PC-9 (cell line): ENCODE results near the gene CPHXL2.

Source experiments
- CTCF ChIP-seq: fragments of 200-600 bp; sonication (generic); conservative IDR thresholded peaks from 2 replicates; pipeline ENCODE4 v1.6.1; 2017; ENCODE audit warnings: mixed run types, antibody characterized with exemption, mild to moderate bottlenecking, moderate library complexity
- EZH2 ChIP-seq: fragments of 200-600 bp; sonication (generic); IDR thresholded peaks from 2 replicates; pipeline ENCODE4 v1.8.0; 2017; ENCODE audit warnings: antibody characterized with exemption, low read depth

GRCh38 chr16:75701361-75701760, 24.6 kb upstream of the CPHXL2 start, which contains the start of gene DUXB:
- no peak for TF ChIP-seq CTCF
- no peak for TF ChIP-seq EZH2
